Psoas muscle (tissue), 8 donors: ENCODE data around the gene SLC35F4. TPM values are rescaled to one million over a fixed set of nuclear protein-coding genes. Genes with fewer than 3 reads are reported as not detected.

Experiments
- ATAC-seq, 4 donors: fragments of 200-7000 bp; cut with Tn5 transposase; one replicate each; pipeline ENCODE4 v1.9.1; 2020; ENCODE audit warnings: moderate library complexity in 3 of 4, mild to moderate bottlenecking in 2 of 4
- DNase-seq, 2 donors: peaks; one replicate each; pipeline ENCODE4 v3.0.0-alpha.2; 2020
- H3K27ac ChIP-seq: fragments of 200-600 bp; one replicate; pipeline ENCODE4 v1.8.0; 2022
- H3K27me3 ChIP-seq, 3 donors: fragments of 200-600 bp in 1 of 3; one replicate each; pipeline versions ENCODE4 v1.6.1 to v1.8.0; 2013 to 2022; ENCODE audit warnings: low read length in 2 of 3, mild to moderate bottlenecking in 2 of 3, moderate library complexity in 1 of 3; ENCODE audit not compliant: insufficient read depth in 3 of 3
- H3K36me3 ChIP-seq, 2 donors: fragments of 200-600 bp in 1 of 2; one replicate each; pipeline versions ENCODE4 v1.6.1 to v1.8.0; 2013 to 2022; ENCODE audit warnings: low read depth in 1 of 2, mild to moderate bottlenecking in 1 of 2, moderate library complexity in 1 of 2; ENCODE audit not compliant: insufficient read depth in 1 of 2
- H3K4me1 ChIP-seq: fragments of 200-600 bp; one replicate; pipeline ENCODE4 v1.8.0; 2022
- H3K4me3 ChIP-seq: fragments of 200-600 bp; one replicate; pipeline ENCODE4 v1.8.0; 2022; ENCODE audit warnings: mild to moderate bottlenecking
- H3K9me3 ChIP-seq: fragments of 200-600 bp; one replicate; pipeline ENCODE4 v1.8.0; 2022
- CTCF ChIP-seq: fragments of 200-600 bp; IDR thresholded peaks from one replicate; pipeline ENCODE4 v1.8.0; 2022; ENCODE audit warnings: antibody characterized with exemption
- WGBS, 3 donors: extraction: QIAGEN DNeasy Blood & Tissue Kit; methylation state at CpG; one replicate each; pipeline versions ENCODE4 v1.1.6 to v1.1.7; 2013; 5-methylcytosine and 5-hydroxymethylcytosine counted together
- intact Hi-C, 2 donors: fragments of 100-400 bp; cut with DNase I; formaldehyde crosslinking; loops; one replicate each; pipeline versions ENCODE4 v1.11.0 to v1.14.2; 2022
- polyA plus RNA-seq, 3 donors: library from polyadenylated mRNA; stranded (reverse); fragments of 200-250 nt; gene quantifications; one replicate each; pipeline ENCODE4 v1.2.3, GENCODE V29; 2013
- total RNA-seq, 4 donors: library from RNA; stranded (reverse); fragmentation: NEBNext Ultra II Directional in 2 of 4; extraction: Animal tissue kit (Norgen Biotek cat#: 25700) in 2 of 4; gene quantifications; one replicate each; pipeline versions ENCODE4 v1.2.1 to v1.2.4, GENCODE V29; 2021 to 2023
- donor health status: healthy with polysubstance abuse.
- donor health status: DM: no; HTN: no; CAD: no; lungs with moderate emphysema.
- donor health status: Bipolar disorder and iron deficiency.
- donor health status: healthy.
- donor health status: DM: yes; HTN: yes; CAD: no.
- donor health status: DM: no; HTN: no; CAD: no.
- donor health status: DM: no; HTN: no; CAD: no.
- donor health status: DM: yes; HTN: yes; CAD: no.

Gene SLC35F4
- total and polyA plus RNA-seq, 7 donors, result not detected

GRCh38 chr14:57797160-57797559 lies 68.7 kb downstream of the SLC35F4 start:
- H3K27me3 ChIP-seq, result no peaks in the 10 kb centered on the region
- no peak overlapping the region for H3K27ac ChIP-seq
- no peaks in the 10 kb centered on the region for H3K9me3 ChIP-seq
- H3K4me1 ChIP-seq, result no peaks in the 10 kb centered on the region
- H3K4me3 ChIP-seq, result no peak overlapping the region
- DNase-seq (no peak), ATAC-seq (no peak)
- WGBS, 3 donors, result 55 to 93% (median 67%) methylated on average over 2 of the region's 2 CpGs
- H3K36me3 ChIP-seq, result no peaks in the 10 kb centered on the region
- TF ChIP-seq CTCF, result no peak
- intact Hi-C loops, result no loop called here

DNA sequence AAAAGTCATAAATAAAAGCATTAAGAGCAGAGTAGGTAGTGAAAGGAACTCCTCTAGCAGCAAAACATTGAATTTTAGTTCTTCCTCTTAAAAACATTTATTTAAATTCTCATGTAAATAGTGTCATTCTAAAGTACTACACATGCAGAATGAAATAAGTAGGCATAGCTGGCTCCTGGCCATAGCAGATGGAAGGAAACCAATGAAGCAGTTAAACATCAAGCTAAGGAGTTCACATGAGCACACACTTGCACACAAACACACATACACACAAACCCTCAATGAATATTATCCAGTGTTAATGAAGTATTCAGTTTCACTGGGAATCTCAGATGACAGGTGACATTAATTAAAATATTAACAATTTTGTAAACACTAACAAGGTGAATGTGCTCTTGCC lies 69.3 kb downstream of the SLC35F4 start:
- no peak overlapping the region for H3K27ac ChIP-seq
- no peak for TF ChIP-seq CTCF
- no peak overlapping the region for H3K4me3 ChIP-seq
- DNase-seq, result no peak
- intact Hi-C loops, result no loop called here
- no peak for ATAC-seq
- no peaks in the 10 kb centered on the region for H3K4me1 ChIP-seq
- H3K36me3 ChIP-seq, result no peaks in the 10 kb centered on the region
- H3K27me3 ChIP-seq, result no peaks in the 10 kb centered on the region
- no peaks in the 10 kb centered on the region for H3K9me3 ChIP-seq

GRCh38 chr14:57785058-57785457 lies 80.8 kb downstream of the SLC35F4 start:
- intact Hi-C loops, result no loop called here
- no peak for DNase-seq
- Histone ChIP-seq H3K36me3 (no peaks in the 10 kb centered on the region), H3K9me3 (peaks cover 5% of the 10 kb centered on the region), H3K4me3 (no peak overlapping the region), H3K4me1 (no peaks in the 10 kb centered on the region), H3K27ac (no peak overlapping the region), H3K27me3 (no peaks in the 10 kb centered on the region)
- 28 to 43% (median 31%) methylated on average over 3 of the region's 3 CpGs for WGBS, 3 donors
- no peak for ATAC-seq
- no peak for TF ChIP-seq CTCF

DNA sequence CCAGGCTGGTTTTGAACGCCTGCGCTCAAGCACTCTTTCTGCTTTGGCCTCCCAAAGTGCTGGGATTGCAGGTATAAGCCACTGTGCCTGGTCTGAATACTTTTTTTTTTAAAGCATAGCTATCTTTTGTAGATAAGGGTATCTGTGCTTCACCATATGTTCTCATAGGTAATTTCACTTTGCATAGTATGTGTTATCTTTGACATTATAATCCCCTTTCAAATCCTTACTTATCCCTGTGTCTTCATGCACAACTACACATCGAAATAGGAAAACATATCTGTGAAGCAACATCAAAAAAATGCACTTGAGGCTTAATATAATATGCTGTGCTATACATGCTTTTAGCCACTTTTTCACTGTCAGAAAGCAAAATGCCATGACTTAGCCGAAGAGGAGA lies 94.1 kb downstream of the SLC35F4 start:
- no peak for TF ChIP-seq CTCF
- peaks cover 4% of the 10 kb centered on the region for H3K9me3 ChIP-seq
- ATAC-seq (no peak), DNase-seq (no peak)
- WGBS, 3 donors, result 72 to 76% (median 74%) methylated on average over 4 of the region's 4 CpGs
- intact Hi-C loops, result no loop called here
- no peaks in the 10 kb centered on the region for H3K36me3 ChIP-seq
- no peak overlapping the region for H3K4me3 ChIP-seq
- no peak overlapping the region for H3K27ac ChIP-seq
- no peaks in the 10 kb centered on the region for H3K27me3 ChIP-seq
- no peaks in the 10 kb centered on the region for H3K4me1 ChIP-seq

GRCh38 chr14:57769863-57770523 lies 95.9 kb downstream of the SLC35F4 start:
- intact Hi-C loops, result no loop called here

More at GRCh38 chr14:57769863-57770523, 95.9 kb downstream of the SLC35F4 start:
- Histone ChIP-seq H3K9me3 (no peaks in the 10 kb centered on the region), H3K27ac (no peak overlapping the region), H3K36me3 (no peaks in the 10 kb centered on the region), H3K4me3 (no peak overlapping the region), H3K4me1 (no peaks in the 10 kb centered on the region), H3K27me3 (no peaks in the 10 kb centered on the region)
- WGBS, 3 donors, result 74 to 85% (median 75%) methylated on average over 5 of the region's 5 CpGs
- no peak for TF ChIP-seq CTCF
- no peak for ATAC-seq
- no peak for DNase-seq
